HG02588 (cell line): ENCODE results near the gene USP2.
"Not testable (repeated sequence)": the region's sequence is repeated elsewhere in the genome, so short reads cannot be mapped to it uniquely, and the experiment has no call there.

Experiments used
- ATAC-seq: cut with Tn5 transposase; IDR thresholded peaks from one replicate; pipeline ENCODE4 v1.9.1; 2021; ENCODE audit warnings: mild to moderate bottlenecking, moderate library complexity; ENCODE audit not compliant: unreplicated experiment

The USP2 gene

GRCh38 chr11:119414734-119415133, 33.2 kb upstream of the USP2 start:
- no peak for ATAC-seq

GRCh38 chr11:119414321-119414720, 32.8 kb upstream of the USP2 start:
- no peak for ATAC-seq

GRCh38 chr11:119412072-119412471, 30.6 kb upstream of the USP2 start:
- ATAC-seq, result no peak

- no peak for ATAC-seq
Observed at GRCh38 chr11:119410501-119410900, 29.0 kb upstream of the USP2 start.

GRCh38 chr11:119409731-119410130, 28.2 kb upstream of the USP2 start:
- ATAC-seq, result no peak

GRCh38 chr11:119406005-119406404, 24.5 kb upstream of the USP2 start:
- ATAC-seq, result no peak

- not testable (repeated sequence) for ATAC-seq
Observed at GRCh38 chr11:119405448-119405847, 24.0 kb upstream of the USP2 start.

GRCh38 chr11:119404872-119405271, 23.4 kb upstream of the USP2 start:
- no peak for ATAC-seq

GRCh38 chr11:119403021-119403420, 21.5 kb upstream of the USP2 start:
- no peak for ATAC-seq

- ATAC-seq, result no peak
Observed at GRCh38 chr11:119402470-119402869, 21.0 kb upstream of the USP2 start.

GRCh38 chr11:119400860-119401259, 19.4 kb upstream of the USP2 start:
- ATAC-seq, result no peak

- ATAC-seq, result no peak
Observed at GRCh38 chr11:119397740-119398139, 16.2 kb upstream of the USP2 start.

- ATAC-seq, result no peak
Observed at GRCh38 chr11:119396835-119397234, 15.3 kb upstream of the USP2 start.

- no peak for ATAC-seq
Observed at GRCh38 chr11:119391275-119391674, 9.8 kb upstream of the USP2 start.

- no peak for ATAC-seq
Observed at GRCh38 chr11:119389611-119390254, 8.2 kb upstream of the USP2 start.

- ATAC-seq, result no peak
Observed at GRCh38 chr11:119388103-119388502, 6.6 kb upstream of the USP2 start.

- ATAC-seq, result no peak
Observed at GRCh38 chr11:119384332-119384731, 2.8 kb upstream of the USP2 start.

GRCh38 chr11:119382513-119382912, 1.0 kb upstream of the USP2 start:
- not testable (repeated sequence) for ATAC-seq

GRCh38 chr11:119382101-119382500, 611 bp upstream of the USP2 start:
- no peak for ATAC-seq

- no peak for ATAC-seq
Observed at GRCh38 chr11:119380827-119381180, 686 bp downstream of the USP2 start.

GRCh38 chr11:119380160-119380826, 1.2 kb downstream of the USP2 start:
- no peak for ATAC-seq

GRCh38 chr11:119378851-119379465, 2.5 kb downstream of the USP2 start:
- no peak for ATAC-seq
